SK-N-SH (cell line): ENCODE data around the gene JCHAIN.

Experiments used
- EP300 ChIP-seq, 2 experiments: IDR thresholded peaks; 2 replicates each; pipeline versions ENCODE4 v1.4.0 to v1.6.1; 2012; ENCODE audit warnings: borderline replicate concordance in 1 of 2, low read depth in 1 of 2, low read length in 1 of 2
- NRF1 ChIP-seq: IDR thresholded peaks from 2 replicates; pipeline ENCODE4 v1.6.1; 2012; ENCODE audit warnings: low read depth, mild to moderate bottlenecking, low read length
- RFX5 ChIP-seq: IDR thresholded peaks from 2 replicates; pipeline ENCODE4 v1.6.1; 2012; ENCODE audit warnings: mild to moderate bottlenecking, improper control_type of control experiment, low read length
- SIN3A ChIP-seq: IDR thresholded peaks from 2 replicates; pipeline ENCODE4 v1.6.1; 2012; ENCODE audit warnings: low read depth, mild to moderate bottlenecking, low read length, moderate library complexity, borderline replicate concordance
- TF ChIP-seq, protein P1 (sequence below): fragments of 200-600 bp; sonication (generic); IDR thresholded peaks from 2 replicates; pipeline ENCODE4 v1.6.1; 2017; ENCODE audit warnings: antibody characterized with exemption, mild to moderate bottlenecking, moderate library complexity
- TF ChIP-seq, protein P2 (sequence below): IDR thresholded peaks from 2 replicates; pipeline ENCODE4 v1.4.0; 2012; ENCODE audit warnings: low read depth
- TF ChIP-seq, protein P3 (sequence below): IDR thresholded peaks from 2 replicates; pipeline ENCODE4 v1.6.1; 2012; ENCODE audit warnings: mild to moderate bottlenecking, low read depth, low read length, moderate library complexity

DNA sequence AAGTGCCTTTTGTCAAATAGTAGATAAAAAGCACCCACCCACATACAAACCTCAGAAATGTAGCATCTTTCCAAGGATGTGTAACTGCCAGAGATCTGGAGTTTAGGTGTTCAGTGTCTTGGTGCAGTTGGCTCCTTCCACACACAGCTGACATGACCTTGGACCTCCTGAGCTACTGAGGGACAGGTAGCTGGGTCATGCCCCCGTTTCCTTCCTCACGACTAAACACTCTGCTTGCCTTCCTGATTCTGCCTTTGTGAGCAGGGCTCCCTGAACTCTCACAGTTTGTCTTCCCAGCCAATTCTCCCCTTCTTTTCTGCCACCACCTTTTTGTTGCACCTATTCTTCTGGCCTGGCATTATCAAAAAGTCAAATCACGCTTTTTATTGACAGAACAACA, 45.3 kb upstream of the JCHAIN start:
- TF ChIP-seq, protein P1, sequence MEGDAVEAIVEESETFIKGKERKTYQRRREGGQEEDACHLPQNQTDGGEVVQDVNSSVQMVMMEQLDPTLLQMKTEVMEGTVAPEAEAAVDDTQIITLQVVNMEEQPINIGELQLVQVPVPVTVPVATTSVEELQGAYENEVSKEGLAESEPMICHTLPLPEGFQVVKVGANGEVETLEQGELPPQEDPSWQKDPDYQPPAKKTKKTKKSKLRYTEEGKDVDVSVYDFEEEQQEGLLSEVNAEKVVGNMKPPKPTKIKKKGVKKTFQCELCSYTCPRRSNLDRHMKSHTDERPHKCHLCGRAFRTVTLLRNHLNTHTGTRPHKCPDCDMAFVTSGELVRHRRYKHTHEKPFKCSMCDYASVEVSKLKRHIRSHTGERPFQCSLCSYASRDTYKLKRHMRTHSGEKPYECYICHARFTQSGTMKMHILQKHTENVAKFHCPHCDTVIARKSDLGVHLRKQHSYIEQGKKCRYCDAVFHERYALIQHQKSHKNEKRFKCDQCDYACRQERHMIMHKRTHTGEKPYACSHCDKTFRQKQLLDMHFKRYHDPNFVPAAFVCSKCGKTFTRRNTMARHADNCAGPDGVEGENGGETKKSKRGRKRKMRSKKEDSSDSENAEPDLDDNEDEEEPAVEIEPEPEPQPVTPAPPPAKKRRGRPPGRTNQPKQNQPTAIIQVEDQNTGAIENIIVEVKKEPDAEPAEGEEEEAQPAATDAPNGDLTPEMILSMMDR = no peak
- TF ChIP-seq RFX5 (no peak), SIN3A (no peak), EP300 (IDR thresholded peaks at IDR 0.05; ENCODE audit: borderline replicate concordance in 1 of 2, low read depth in 1 of 2, low read length in 1 of 2) (no peak), NRF1 (no peak)
- TF ChIP-seq, protein P2, sequence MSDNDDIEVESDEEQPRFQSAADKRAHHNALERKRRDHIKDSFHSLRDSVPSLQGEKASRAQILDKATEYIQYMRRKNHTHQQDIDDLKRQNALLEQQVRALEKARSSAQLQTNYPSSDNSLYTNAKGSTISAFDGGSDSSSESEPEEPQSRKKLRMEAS = no peak
- TF ChIP-seq, protein P3, sequence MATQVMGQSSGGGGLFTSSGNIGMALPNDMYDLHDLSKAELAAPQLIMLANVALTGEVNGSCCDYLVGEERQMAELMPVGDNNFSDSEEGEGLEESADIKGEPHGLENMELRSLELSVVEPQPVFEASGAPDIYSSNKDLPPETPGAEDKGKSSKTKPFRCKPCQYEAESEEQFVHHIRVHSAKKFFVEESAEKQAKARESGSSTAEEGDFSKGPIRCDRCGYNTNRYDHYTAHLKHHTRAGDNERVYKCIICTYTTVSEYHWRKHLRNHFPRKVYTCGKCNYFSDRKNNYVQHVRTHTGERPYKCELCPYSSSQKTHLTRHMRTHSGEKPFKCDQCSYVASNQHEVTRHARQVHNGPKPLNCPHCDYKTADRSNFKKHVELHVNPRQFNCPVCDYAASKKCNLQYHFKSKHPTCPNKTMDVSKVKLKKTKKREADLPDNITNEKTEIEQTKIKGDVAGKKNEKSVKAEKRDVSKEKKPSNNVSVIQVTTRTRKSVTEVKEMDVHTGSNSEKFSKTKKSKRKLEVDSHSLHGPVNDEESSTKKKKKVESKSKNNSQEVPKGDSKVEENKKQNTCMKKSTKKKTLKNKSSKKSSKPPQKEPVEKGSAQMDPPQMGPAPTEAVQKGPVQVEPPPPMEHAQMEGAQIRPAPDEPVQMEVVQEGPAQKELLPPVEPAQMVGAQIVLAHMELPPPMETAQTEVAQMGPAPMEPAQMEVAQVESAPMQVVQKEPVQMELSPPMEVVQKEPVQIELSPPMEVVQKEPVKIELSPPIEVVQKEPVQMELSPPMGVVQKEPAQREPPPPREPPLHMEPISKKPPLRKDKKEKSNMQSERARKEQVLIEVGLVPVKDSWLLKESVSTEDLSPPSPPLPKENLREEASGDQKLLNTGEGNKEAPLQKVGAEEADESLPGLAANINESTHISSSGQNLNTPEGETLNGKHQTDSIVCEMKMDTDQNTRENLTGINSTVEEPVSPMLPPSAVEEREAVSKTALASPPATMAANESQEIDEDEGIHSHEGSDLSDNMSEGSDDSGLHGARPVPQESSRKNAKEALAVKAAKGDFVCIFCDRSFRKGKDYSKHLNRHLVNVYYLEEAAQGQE = no peak
